ENCODE results near the gene ZNF177. TPM values are rescaled to one million over a fixed set of nuclear protein-coding genes. Genes with fewer than 3 reads are reported as not detected.

Gene ZNF177
- polyA plus RNA-seq, 3 donors from 2014 or later = 0.52 TPM; not detected in 2

Other genes starting within 250 kb of the ZNF177 start
- not detected for gene OR7G1, start 247.2 kb upstream of the ZNF177 start, polyA plus RNA-seq
- gene OR7G3, start 236.1 kb upstream of the ZNF177 start, polyA plus RNA-seq = not detected
- gene ZNF317, start 222.6 kb upstream of the ZNF177 start, polyA plus RNA-seq = 10 to 100 TPM; 20.3 to 40.4 (median 21.5) TPM
- gene OR7D2, start 184.0 kb upstream of the ZNF177 start, polyA plus RNA-seq = not detected
- not detected for gene OR7D4, start 143.4 kb upstream of the ZNF177 start, polyA plus RNA-seq
- gene OR7E24, start 112.1 kb upstream of the ZNF177 start, polyA plus RNA-seq = not detected
- gene ZNF699, start 53.2 kb upstream of the ZNF177 start, polyA plus RNA-seq = 10 to 100 TPM in 2 of 3 donors, 1 to 10 TPM in 1; 8.1 to 11.0 (median 10.9) TPM
- gene ZNF559, start 38.8 kb upstream of the ZNF177 start, polyA plus RNA-seq = 10 to 100 TPM; 12.3 to 26.4 (median 16.4) TPM
- 10 to 100 TPM; 15.9 to 23.6 (median 19.6) TPM for gene ZNF266, start 72.6 kb downstream of the ZNF177 start, polyA plus RNA-seq
- gene ZNF560, start 135.6 kb downstream of the ZNF177 start, polyA plus RNA-seq = not detected
- gene ZNF426, start 175.6 kb downstream of the ZNF177 start, polyA plus RNA-seq = 10 to 100 TPM in 2 of 3 donors, 1 to 10 TPM in 1; 9.2 to 27.5 (median 23.7) TPM
- 1 to 10 TPM; 2.2 to 7.3 (median 5.4) TPM for gene ZNF121, start 221.5 kb downstream of the ZNF177 start, polyA plus RNA-seq

All from immature natural killer cell (primary cell).